GM19397 (cell line): ENCODE measurements around the gene HMGN3.

Experiments
- ATAC-seq: cut with Tn5 transposase; IDR thresholded peaks from one replicate; pipeline ENCODE4 v1.9.1; 2021; ENCODE audit warnings: mild to moderate bottlenecking, moderate library complexity; ENCODE audit not compliant: unreplicated experiment

Gene HMGN3

DNA sequence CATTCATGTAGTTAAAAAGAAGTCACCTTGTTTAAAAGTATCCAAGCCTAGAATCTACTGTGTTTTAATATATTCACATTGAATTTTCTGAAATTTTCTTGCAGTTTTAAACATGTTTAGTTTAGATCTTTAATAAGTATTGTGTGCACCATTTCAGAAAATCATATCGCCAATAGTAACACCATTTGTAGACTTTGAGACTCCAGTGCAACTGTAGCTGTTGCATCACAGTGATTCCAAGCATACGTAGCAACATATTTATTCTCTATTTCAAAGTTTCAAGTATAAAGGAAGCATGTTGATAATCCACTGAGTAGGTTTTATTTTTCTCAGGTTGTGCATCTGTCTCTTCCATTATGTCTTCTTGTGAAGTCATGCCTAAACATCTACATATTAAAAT, 46.4 kb downstream of the HMGN3 start:
- ATAC-seq, result no peak

DNA sequence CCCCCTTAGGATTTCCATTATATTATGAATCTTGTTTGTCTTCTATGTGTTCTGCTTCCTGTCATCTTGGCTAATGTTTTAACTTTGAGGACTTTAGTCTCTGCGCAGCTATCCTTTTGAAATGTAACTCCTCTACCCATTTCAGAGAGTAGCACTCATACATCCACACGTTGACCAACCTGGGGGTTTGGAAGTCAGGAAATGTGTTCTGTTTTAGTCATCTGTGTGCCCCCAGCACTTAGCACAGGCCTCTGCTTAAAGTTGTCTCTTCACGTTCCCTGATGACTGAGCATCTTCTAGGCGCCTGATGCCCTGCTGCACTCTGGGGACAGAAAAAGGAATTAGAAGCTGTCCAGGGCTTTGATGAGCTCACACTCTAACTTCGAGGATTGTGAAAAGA, 47.9 kb downstream of the HMGN3 start:
- ATAC-seq, result no peak

DNA sequence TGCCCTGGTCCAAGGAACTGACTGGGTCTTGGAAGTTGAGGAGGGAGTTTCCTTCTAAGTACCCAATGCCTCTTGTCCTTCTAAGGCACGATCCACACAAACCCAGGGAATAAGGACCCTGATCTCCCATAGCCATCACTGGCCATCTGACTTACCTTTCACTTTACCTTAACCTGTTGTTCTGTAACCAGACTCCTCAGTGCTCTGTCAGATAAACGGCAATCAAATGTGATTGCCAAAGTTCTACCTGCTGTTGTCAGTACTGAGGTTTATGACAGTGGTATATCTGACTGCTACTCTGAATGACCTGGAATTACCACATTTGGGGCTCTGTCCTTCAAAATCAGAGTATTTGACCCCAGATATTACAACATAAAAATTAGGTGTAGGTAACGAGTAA, 49.8 kb downstream of the HMGN3 start:
- ATAC-seq, result no peak

DNA sequence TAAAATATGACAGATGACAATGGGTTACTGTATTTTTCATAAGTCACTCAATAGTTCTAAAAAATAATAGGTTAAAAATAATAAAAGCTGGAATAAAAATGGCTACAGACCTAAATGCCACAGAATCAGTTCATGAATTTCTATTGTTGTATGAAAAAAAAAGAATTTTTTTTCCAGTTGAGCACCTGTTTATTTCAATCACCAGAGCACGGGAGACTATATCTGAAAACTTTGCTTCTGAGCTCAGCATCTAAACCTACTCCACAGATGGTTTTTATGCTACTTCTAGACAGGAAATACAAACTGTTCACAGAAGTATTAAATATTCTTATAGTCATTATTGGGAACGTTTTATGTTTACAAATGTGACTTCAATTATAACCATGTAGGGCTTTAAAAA, 50.4 kb downstream of the HMGN3 start:
- ATAC-seq, result no peak

DNA sequence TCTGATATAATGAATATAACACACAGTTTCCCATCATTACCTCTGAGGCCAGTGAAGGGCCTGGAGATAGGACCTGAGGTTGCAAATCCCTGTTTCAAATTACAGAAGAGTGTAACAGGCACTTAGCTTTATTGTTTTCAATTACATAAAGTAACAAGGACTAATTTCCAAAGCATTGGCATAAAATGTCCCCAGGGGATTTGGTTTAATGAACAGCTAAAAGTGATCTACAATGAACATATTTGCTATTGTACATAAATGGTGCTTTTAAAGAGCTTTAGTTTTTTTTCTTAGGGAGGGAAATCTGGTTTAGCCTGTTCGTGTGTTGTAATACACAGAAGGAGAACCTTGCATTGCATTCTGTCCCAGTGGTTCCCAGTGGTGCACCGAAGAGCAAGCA, 54.4 kb downstream of the HMGN3 start:
- ATAC-seq, result no peak

DNA sequence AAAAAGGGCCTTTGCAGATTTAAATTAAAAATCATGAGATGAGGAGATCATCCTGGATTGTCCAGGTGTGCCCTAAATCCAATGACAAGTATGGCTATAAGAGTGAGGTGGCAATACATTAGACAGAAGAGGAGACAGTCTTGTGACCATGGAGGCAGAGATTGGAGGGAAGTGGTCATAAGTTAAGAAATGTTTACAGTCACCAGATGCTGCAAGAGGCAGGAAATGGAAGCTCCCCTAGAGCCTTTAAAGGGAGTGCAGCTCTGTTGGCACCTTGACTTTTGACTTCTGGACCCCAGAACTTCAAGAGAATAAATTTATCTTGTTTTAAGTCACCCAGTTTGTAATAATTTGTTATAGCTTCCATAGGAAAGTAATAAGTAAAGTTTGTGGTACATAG, 61.1 kb downstream of the HMGN3 start:
- ATAC-seq, result no peak

DNA sequence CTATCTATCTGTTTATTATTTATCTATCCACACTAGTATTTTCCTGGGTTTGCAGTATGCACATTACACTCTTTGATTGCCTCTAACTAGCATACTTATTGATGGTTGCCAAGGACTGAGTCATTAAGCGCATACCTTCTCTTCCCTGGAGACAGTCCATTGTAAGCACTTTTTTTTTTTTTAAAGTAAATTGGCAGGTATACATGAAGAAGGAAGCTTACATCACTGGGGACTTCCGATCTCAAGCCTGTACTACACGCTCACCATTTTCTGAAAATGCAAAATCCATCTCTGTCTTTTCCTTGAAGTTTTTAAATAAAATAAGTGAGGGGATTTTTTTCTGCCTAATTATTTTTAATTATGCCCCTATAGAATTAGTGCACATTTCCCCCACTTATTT, 63.5 kb downstream of the HMGN3 start:
- ATAC-seq, result no peak

DNA sequence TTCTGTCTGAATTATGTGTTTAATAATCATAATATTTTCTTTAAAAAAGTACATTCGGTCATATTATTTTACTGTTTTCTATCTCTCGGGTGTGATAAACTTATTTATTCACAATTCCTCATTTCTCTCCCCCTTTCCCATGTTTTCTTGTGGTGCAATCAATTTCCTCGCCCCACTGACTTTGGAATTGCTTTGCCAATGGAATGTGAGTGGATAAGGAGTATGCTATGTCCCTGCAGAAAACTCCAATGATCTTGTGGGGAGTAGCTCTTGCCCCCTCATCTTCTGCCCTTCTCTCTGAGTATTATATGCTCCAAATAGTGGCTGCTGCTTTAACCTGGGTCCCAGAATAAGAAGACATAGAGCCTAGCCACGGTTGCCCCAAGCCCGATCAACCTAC, 64.1 kb downstream of the HMGN3 start:
- no peak for ATAC-seq

DNA sequence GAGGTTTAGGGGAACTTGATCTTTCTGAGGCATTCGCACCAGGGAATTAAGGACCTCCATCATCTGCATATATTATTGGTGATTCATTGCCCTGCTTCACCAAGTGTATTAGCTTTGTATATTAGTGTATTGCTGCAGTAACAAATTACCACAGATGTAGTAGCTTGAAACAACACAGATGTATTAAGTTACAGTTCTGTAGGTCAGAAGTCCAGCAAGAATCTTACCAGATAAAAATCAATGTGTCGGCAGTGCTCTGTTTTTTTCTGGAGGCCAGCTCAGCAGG, 65.8 kb downstream of the HMGN3 start:
- no peak for ATAC-seq

DNA sequence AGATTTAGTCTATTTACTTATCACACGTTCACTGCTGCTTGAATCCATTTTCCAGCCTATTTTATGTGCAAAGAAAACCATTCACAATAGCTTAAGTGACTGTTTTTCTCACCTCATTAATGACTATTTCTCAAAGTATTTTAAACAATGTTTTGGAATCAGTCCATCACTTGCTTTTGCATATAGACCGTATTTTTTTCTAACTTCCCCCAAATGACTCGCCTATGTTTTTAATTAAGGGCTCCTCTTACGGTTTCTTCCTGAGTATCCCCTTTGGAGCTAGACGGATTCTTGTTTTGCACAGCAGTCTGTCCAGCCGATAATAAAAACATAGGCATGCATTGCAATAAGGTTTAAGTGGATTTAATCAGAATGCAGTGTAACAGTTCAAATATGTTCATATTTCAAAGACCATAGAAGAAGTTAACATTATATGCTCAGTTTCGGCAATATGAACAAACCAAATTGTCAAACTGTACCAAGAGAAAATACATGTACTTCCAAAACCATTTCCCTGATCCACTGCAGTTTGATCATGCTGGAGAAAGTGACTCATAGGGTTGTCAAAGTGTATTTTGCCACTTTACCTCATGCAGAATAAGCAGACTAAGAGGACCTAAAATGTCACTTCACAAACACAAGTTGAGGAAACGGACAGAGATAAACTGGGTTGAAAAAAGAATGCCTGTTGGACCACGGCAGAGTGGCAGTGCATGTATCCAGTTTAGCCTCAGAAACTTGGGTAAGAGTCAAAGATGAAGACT, 66.4 kb downstream of the HMGN3 start:
- no peak for ATAC-seq

DNA sequence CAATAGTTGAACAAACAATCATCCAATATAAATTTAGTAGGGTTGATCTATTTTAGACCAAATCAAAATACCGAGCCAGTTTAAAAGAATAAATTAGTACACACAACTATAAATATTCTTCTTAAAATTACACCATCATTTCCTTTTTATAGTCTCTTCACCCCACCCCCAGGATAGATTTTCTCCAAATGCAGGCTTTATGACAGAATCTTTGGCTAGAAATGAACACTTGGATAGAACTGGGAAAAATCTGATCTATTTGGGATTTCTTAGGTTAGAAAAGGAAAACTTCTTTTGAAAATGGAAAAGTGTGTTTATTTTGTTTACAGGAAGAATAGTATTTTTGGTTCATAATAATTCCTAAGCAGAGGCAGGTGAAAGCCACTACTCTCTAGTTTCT, 74.6 kb downstream of the HMGN3 start:
- no peak for ATAC-seq

DNA sequence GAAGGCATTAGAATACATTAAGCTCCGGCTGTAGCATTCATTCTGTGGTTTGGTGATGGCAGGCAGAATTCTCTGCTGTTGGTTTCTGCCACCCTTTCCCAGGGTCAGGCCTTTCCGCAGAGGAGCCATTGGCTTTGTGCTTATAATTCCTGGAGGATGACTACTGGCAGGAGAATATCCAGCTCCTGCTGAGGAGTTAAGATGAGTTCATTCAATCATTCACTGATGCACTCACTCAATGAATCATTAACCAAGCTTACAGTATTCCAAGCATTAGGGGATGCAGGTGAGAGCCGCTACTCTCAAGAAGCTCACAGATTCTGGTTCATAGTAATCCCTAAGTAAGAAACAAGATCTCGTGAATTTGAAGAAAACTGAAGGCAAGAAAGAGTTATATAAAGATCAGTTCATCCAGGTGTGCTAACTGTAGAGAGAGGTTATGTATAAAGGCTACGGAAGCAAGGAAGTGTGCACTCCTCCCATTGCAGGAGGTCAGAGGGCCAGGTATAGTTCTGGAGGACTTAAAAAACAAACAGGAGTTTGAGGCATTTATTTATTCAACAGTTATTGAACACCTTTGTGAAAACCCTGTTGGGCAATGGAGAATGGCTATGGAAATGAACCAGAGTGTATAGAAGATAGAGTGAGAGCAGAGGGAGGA, 75.5 kb downstream of the HMGN3 start:
- ATAC-seq, result no peak

DNA sequence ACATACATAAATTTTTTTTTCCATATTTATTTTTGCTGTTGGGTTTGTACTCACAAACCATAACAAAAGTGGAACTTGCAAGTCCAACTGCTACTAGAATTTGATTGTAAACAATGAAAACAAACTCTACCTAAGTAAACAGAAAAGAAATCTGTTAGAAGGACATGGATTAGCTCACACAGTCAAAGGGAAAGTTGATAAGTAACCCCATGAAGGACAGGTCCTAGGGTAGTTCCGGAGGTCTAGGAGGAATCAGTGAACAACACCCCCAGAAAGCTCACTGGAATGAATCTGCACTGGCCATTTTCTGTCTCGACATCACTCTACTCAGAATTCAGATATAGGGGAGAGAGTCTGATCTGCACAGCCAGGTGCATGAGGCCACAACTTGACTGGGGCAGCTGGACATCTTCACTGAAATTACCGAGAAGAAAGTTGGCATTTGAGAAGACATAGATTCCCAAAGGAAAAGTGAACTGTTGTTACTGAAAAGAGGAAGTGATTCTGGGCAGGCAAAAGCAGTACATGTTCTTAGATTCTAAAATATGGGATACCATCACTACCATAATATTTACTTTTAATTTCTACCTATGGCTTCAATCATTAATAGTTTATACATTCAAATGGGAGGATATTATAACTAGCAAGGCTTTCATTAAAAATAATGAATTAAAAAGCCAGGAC, 76.4 kb downstream of the HMGN3 start:
- ATAC-seq, result no peak

DNA sequence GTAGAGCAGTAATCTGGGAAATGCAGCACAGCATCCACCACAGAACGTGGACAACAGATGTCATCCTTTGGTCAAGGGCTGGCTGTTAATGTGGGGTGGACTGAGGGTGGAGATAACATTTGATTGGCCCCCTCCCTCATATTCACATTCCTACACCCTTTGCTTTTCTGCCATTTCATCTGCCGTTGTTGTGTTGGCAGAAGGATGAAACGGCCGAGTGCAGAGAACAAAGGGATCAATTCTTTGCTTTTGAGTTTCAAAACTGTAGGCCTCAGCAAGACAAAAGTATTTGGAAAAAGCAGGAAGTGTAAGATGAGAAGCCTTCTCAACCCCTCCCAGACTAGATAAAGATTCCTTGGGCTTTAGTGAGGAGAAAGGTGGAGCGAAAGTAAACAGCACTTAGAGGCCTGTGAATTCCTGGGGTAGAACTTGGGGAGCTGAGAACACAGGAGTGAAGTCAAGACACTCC, 82.2 kb downstream of the HMGN3 start:
- ATAC-seq, result no peak
